Measurements from ENCODE around the gene PLEKHG1.

GRCh38 chr6:150615967-150616366 lies 16.3 kb downstream of the PLEKHG1 start:
- TF ChIP-seq, protein P1, sequence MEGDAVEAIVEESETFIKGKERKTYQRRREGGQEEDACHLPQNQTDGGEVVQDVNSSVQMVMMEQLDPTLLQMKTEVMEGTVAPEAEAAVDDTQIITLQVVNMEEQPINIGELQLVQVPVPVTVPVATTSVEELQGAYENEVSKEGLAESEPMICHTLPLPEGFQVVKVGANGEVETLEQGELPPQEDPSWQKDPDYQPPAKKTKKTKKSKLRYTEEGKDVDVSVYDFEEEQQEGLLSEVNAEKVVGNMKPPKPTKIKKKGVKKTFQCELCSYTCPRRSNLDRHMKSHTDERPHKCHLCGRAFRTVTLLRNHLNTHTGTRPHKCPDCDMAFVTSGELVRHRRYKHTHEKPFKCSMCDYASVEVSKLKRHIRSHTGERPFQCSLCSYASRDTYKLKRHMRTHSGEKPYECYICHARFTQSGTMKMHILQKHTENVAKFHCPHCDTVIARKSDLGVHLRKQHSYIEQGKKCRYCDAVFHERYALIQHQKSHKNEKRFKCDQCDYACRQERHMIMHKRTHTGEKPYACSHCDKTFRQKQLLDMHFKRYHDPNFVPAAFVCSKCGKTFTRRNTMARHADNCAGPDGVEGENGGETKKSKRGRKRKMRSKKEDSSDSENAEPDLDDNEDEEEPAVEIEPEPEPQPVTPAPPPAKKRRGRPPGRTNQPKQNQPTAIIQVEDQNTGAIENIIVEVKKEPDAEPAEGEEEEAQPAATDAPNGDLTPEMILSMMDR (IDR thresholded peaks at IDR 0.05; ENCODE audit: low read depth, low read length, poor library complexity, severe bottlenecking), result no peak
- TF ChIP-seq EZH2phosphoT487 (IDR thresholded peaks at IDR 0.05; ENCODE audit: borderline replicate concordance, low read length), result no peak
